Measurements from ENCODE around the gene CNTN1. TPM values are rescaled to one million over a fixed set of nuclear protein-coding genes. Genes with fewer than 3 reads are reported as not detected.

Gene CNTN1
- total and polyA plus RNA-seq, 3 donors from 2014 or later = 12.0 to 24.1 (median 21.7) TPM

DNA sequence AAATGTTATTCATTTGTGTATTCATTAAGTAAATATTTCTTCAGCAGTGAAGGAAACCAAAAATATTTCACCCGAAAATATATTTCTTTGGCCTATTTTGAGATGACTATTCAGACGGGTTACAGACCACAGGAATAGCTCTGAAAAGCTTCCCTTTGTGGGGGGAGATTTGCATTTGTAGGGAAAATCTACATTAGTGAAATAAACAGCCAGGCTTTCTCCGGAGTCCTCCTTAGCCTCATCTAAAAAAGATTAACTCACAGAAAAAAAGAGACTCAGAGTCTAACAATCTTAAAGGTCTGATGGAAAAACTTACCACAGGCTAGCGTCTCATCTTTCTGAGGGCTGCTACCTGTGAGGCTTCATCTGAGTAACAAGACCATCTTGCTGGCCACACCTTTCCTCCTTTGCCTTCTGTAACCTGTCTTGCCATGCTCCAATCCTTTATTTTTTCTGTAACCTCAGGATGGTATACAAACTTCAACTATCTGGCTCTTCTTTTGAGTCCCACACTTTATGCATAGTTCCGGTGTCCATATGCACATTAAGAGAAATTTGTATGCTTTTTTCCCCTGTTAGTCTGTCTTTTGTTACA is 100.7 kb downstream of the CNTN1 start:
- no peaks in the 10 kb centered on the region for H3K27me3 ChIP-seq
- H3K27ac ChIP-seq = peak overlapping the region in 1 of 2 donors; percentile 42
- intact Hi-C loops (cut with DNase I; ENCODE audit: low total_unique reads) = no loop called here
- no peaks in the 10 kb centered on the region for H3K4me1 ChIP-seq
- no peak for TF ChIP-seq POLR2A (IDR thresholded peaks at IDR 0.05)
- TF ChIP-seq, protein P1, sequence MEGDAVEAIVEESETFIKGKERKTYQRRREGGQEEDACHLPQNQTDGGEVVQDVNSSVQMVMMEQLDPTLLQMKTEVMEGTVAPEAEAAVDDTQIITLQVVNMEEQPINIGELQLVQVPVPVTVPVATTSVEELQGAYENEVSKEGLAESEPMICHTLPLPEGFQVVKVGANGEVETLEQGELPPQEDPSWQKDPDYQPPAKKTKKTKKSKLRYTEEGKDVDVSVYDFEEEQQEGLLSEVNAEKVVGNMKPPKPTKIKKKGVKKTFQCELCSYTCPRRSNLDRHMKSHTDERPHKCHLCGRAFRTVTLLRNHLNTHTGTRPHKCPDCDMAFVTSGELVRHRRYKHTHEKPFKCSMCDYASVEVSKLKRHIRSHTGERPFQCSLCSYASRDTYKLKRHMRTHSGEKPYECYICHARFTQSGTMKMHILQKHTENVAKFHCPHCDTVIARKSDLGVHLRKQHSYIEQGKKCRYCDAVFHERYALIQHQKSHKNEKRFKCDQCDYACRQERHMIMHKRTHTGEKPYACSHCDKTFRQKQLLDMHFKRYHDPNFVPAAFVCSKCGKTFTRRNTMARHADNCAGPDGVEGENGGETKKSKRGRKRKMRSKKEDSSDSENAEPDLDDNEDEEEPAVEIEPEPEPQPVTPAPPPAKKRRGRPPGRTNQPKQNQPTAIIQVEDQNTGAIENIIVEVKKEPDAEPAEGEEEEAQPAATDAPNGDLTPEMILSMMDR (IDR thresholded peaks at IDR 0.05) = no peak
- 47 to 49% methylated on average over 5 of the region's 5 CpGs for WGBS, 2 donors
- no peak for DNase-seq
- H3K4me3 ChIP-seq = no peak overlapping the region
- no peaks in the 10 kb centered on the region for H3K36me3 ChIP-seq (ENCODE audit: low read depth, missing control alignments)
- no peaks in the 10 kb centered on the region for H3K9me3 ChIP-seq

- no peaks in the 10 kb centered on the region for H3K9me3 ChIP-seq
- WGBS, 2 donors = 67 to 69% methylated on average over 1 of the region's 1 CpG
- TF ChIP-seq, protein P1 (IDR thresholded peaks at IDR 0.05) = no peak
- no peak for TF ChIP-seq POLR2A (IDR thresholded peaks at IDR 0.05)
- H3K27me3 ChIP-seq = no peaks in the 10 kb centered on the region
- H3K4me1 ChIP-seq = no peaks in the 10 kb centered on the region
- peak overlapping the region in 1 of 2 donors; percentile 42 for H3K27ac ChIP-seq
- intact Hi-C loops (cut with DNase I; ENCODE audit: low total_unique reads) = no loop called here
- DNase-seq = no peak
- no peak overlapping the region for H3K4me3 ChIP-seq
- H3K36me3 ChIP-seq (ENCODE audit: low read depth, missing control alignments) = no peaks in the 10 kb centered on the region
These were observed 101.2 kb downstream of the CNTN1 start for GRCh38 chr12:40793471-40793870.

DNA sequence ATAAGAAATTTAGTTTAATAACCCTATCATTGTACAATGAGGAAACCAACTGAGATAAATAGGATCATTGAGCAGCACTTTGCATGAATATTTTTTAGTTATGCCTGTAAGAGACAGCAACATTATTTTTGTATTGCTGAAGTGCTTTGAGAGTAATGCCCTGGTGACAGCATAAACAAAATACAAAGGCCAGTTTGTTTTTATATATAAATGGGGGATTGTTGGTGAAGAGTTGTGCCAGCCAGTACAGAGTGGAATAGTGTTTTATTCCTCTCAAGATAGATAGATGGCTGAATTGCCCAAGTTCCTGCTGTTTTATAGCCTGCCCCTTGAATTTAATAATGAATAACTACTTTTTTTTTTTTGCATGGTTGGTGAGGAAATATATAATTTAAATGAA is 101.8 kb downstream of the CNTN1 start:
- TF ChIP-seq, protein P1 (IDR thresholded peaks at IDR 0.05) = no peak
- TF ChIP-seq POLR2A (IDR thresholded peaks at IDR 0.05) = no peak
- Histone ChIP-seq H3K27ac (no peak overlapping the region), H3K4me3 (no peak overlapping the region), H3K27me3 (no peaks in the 10 kb centered on the region), H3K36me3 (ENCODE audit: low read depth, missing control alignments) (no peaks in the 10 kb centered on the region), H3K4me1 (no peaks in the 10 kb centered on the region), H3K9me3 (no peaks in the 10 kb centered on the region)
- intact Hi-C loops (cut with DNase I; ENCODE audit: low total_unique reads) = no loop called here
- DNase-seq = no peak

DNA sequence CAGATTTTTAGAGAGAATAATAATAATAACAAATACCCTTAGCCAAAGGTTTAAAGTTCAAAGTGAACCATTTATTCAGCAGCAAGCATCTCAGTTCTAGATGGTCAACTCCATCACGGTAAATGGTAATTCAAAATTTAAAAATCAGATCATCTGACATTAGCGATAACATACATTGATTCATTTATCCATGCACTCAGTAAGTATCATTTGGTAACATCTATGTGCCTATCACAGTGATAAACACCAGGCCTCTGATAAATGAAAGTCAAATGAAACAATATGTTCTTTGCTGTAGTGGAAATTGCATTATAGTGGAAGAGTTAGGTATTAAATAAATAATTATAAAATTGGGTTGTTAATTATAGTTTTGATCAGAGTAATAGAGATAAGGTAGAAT is 108.8 kb downstream of the CNTN1 start:
- intact Hi-C loops (cut with DNase I; ENCODE audit: low total_unique reads) = no loop called here
- Histone ChIP-seq H3K9me3 (no peaks in the 10 kb centered on the region), H3K4me1 (no peaks in the 10 kb centered on the region), H3K4me3 (no peak overlapping the region), H3K27ac (no peak overlapping the region), H3K36me3 (ENCODE audit: low read depth, missing control alignments) (no peaks in the 10 kb centered on the region), H3K27me3 (no peaks in the 10 kb centered on the region)
- DNase-seq = no peak
- 97 to 98% methylated on average over 2 of the region's 2 CpGs for WGBS, 2 donors
- TF ChIP-seq, protein P1 (IDR thresholded peaks at IDR 0.05) = no peak
- TF ChIP-seq POLR2A (IDR thresholded peaks at IDR 0.05) = no peak

GRCh38 chr12:40801861-40802260 is 109.6 kb downstream of the CNTN1 start:
- no peaks in the 10 kb centered on the region for H3K27me3 ChIP-seq
- no peaks in the 10 kb centered on the region for H3K4me1 ChIP-seq
- no peaks in the 10 kb centered on the region for H3K36me3 ChIP-seq (ENCODE audit: low read depth, missing control alignments)
- TF ChIP-seq, protein P1 (IDR thresholded peaks at IDR 0.05) = no peak
- no peak for TF ChIP-seq POLR2A (IDR thresholded peaks at IDR 0.05)
- DNase-seq = no peak
- no peak overlapping the region for H3K4me3 ChIP-seq
- intact Hi-C loops (cut with DNase I; ENCODE audit: low total_unique reads) = no loop called here
- H3K27ac ChIP-seq = no peak overlapping the region
- H3K9me3 ChIP-seq = no peaks in the 10 kb centered on the region
- WGBS, 2 donors = 83 to 89% methylated on average over 2 of the region's 2 CpGs

Measured in testis (tissue), 3 donors.